Measurements from ENCODE around the gene SUFU. TPM values are rescaled to one million over a fixed set of nuclear protein-coding genes. Genes with fewer than 3 reads are reported as not detected.

SUFU gene
- total RNA-seq, 4 donors from 2014 or later: 2.3 to 5.4 (median 4.4) TPM

- H3K27me3 ChIP-seq: no peaks in the 10 kb centered on the region
- H3K9me3 ChIP-seq: no peaks in the 10 kb centered on the region
- 72 to 80% methylated on average over 7 to 8 of the region's 8 CpGs for WGBS, 2 donors
- no peak overlapping the region for H3K4me3 ChIP-seq (replicated peaks in 1 of 3)
- peaks cover 0 to 31% of the 10 kb centered on the region in 2 donors for H3K4me1 ChIP-seq
- peak overlapping the region in 1 of 3 donors; percentile 33 for H3K27ac ChIP-seq
- intact Hi-C loops (cut with DNase I): no loop called here
- TF ChIP-seq CTCF (IDR thresholded peaks at IDR 0.05): no peak
- TF ChIP-seq POLR2A (IDR thresholded peaks at IDR 0.05): no peak
- no peak for DNase-seq
- H3K36me3 ChIP-seq: no peaks in the 10 kb centered on the region
These were observed 110.0 kb downstream of the SUFU start for GRCh38 chr10:102613785-102614184.

- H3K27me3 ChIP-seq: no peaks in the 10 kb centered on the region
- H3K4me3 ChIP-seq (replicated peaks in 1 of 3): no peak overlapping the region
- no peak overlapping the region for H3K27ac ChIP-seq
- no peak for DNase-seq
- H3K36me3 ChIP-seq: no peaks in the 10 kb centered on the region
- WGBS, 2 donors: 92 to 93% methylated on average over 5 of the region's 5 CpGs
- TF ChIP-seq CTCF (IDR thresholded peaks at IDR 0.05) (no peak), POLR2A (IDR thresholded peaks at IDR 0.05) (no peak)
- H3K4me1 ChIP-seq: peaks cover 0 to 40% of the 10 kb centered on the region in 2 donors
- intact Hi-C loops (cut with DNase I): no loop called here
- H3K9me3 ChIP-seq: no peaks in the 10 kb centered on the region
These were observed 111.1 kb downstream of the SUFU start for GRCh38 chr10:102614888-102615287.

DNA sequence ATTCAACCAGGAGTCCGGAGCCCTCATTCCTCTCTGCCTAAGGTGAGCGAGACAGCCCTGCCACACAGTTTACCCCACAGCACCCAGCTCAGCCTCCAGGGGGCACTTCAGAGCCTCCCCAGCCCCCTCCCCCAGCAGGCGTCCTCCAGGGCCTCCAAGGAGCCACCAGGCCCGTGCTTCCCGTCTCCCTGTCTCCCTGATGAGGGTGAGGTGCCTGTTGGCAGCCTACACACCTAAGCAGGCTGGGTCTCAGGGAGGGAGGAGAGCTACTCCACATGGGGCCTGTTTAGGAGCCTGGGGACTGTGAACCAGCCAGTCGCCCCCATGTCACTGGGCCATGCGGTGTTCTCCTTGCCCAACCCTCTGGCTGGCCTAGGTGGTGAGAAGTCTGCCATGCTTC lies 111.6 kb downstream of the SUFU start:
- Histone ChIP-seq H3K36me3 (no peaks in the 10 kb centered on the region), H3K27me3 (no peaks in the 10 kb centered on the region), H3K9me3 (no peaks in the 10 kb centered on the region), H3K4me1 (peaks cover 0 to 45% of the 10 kb centered on the region in 2 donors), H3K27ac (no peak overlapping the region), H3K4me3 (replicated peaks in 1 of 3) (no peak overlapping the region)
- intact Hi-C loops (cut with DNase I): no loop called here
- TF ChIP-seq POLR2A (IDR thresholded peaks at IDR 0.05) (no peak), CTCF (IDR thresholded peaks at IDR 0.05) (no peak)
- DNase-seq: no peak
- 66 to 87% methylated on average over 5 to 6 of the region's 7 CpGs for WGBS, 2 donors

DNA sequence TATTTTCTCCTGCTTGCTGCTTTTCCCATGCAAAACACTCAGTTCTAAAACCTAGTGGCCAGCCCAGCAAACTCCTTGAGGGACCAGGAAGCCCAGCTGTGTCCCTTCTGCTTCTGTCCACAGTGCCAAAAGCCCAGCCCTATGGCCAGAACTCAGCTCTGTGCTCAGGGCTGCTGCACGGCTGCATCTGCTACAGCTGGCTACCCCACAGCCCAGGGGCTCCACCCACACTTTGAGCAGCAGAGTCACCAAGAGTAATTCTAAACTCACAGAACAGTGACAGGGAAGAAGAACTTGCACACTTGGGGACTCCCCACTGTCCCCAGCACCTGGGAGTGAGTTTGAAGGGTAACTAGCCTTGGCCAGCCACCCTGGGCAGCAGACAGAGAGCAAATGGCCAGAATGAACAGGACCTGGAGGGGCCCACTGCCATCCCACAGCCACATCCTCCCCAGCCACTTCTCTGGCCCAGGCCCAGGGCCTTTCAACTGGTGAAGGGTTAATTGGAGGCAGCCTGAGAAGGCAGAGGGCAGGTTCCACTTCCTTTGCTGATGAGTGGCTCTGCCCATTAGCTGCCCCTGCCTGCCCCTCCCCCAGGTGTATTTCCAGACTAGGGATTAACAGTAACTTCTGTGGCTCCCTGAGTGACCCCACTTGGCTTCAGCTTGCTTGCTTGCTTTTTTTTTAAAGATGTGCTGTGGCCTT lies 112.4 kb downstream of the SUFU start:
- peak; percentile 58 to 62 for DNase-seq
- Histone ChIP-seq H3K4me3 (replicated peaks in 1 of 3) (no peak overlapping the region), H3K27me3 (no peaks in the 10 kb centered on the region), H3K36me3 (no peaks in the 10 kb centered on the region), H3K9me3 (no peaks in the 10 kb centered on the region), H3K4me1 (peaks cover 0 to 54% of the 10 kb centered on the region in 2 donors), H3K27ac (peak overlapping the region in 1 of 3 donors; percentile 27)
- intact Hi-C loops (cut with DNase I): no loop called here
- no peak for TF ChIP-seq POLR2A (IDR thresholded peaks at IDR 0.05)
- TF ChIP-seq CTCF (IDR thresholded peaks at IDR 0.05): no peak
- 17% methylated on average over 1 of the region's 1 CpG; no CpG with 5 or more reads in 1 of the 2 donors for WGBS, 2 donors

GRCh38 chr10:102617041-102617440 lies 113.3 kb downstream of the SUFU start:
- WGBS, 2 donors: 89 to 95% methylated on average over 9 of the region's 9 CpGs
- no peak for DNase-seq
- no peak for TF ChIP-seq POLR2A (IDR thresholded peaks at IDR 0.05)
- TF ChIP-seq CTCF (IDR thresholded peaks at IDR 0.05): no peak
- Histone ChIP-seq H3K36me3 (no peaks in the 10 kb centered on the region), H3K27ac (no peak overlapping the region), H3K27me3 (no peaks in the 10 kb centered on the region), H3K9me3 (no peaks in the 10 kb centered on the region), H3K4me1 (peaks cover 0 to 62% of the 10 kb centered on the region in 2 donors), H3K4me3 (replicated peaks in 1 of 3) (no peak overlapping the region)
- intact Hi-C loops (cut with DNase I): no loop called here
